ENCODE data around the gene ARTN.

DNA sequence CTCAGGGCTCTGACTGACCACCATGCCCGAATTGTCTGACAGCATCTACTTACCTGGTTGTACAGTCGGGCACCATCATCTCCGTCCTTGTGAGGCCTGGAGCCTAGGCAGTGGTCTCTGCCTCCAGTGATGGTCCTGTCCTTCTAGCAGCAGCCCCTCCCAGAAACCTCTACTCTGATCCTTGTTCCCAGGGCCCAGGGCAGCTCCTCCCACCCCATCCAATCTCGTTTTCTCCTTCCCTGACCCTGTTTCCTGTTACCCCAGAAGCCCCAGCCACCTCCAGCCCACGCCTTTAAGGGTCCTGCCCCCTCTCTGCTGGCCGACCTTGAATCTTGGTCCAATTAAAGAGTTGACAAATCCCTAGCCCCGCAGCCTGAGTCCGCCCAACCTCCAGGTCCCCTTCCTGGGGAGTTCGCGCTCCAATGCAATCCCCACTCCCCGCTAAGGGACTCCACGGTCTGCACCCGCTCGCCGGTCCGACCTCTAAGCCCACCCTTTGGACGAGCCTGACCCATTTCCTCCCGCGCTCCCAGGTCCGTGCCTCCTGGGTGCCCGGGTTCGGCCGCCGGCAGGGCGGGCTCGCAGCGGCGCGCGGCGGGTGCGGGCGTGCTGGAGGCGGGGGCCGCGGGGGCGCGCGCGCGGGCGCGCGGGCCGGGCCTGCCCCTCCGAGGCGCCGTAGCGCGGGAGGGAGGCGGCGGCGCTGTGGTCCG, 45.1 kb downstream of the ARTN start, which contains the start of gene B4GALT2:
- TF ChIP-seq YY1 (IDR thresholded peaks at IDR 0.05; ENCODE audit: insufficient read depth, insufficient read length) (no peak), SUZ12 (IDR thresholded peaks at IDR 0.05; ENCODE audit: extremely low read depth, insufficient read depth, insufficient read length) (no peak)
